Measurements from ENCODE around the gene FEZF1. TPM values are rescaled to one million over a fixed set of nuclear protein-coding genes. Genes with fewer than 3 reads are reported as not detected.

FEZF1 gene
- total RNA-seq = not detected
- polyA plus RNA-seq = not detected

DNA sequence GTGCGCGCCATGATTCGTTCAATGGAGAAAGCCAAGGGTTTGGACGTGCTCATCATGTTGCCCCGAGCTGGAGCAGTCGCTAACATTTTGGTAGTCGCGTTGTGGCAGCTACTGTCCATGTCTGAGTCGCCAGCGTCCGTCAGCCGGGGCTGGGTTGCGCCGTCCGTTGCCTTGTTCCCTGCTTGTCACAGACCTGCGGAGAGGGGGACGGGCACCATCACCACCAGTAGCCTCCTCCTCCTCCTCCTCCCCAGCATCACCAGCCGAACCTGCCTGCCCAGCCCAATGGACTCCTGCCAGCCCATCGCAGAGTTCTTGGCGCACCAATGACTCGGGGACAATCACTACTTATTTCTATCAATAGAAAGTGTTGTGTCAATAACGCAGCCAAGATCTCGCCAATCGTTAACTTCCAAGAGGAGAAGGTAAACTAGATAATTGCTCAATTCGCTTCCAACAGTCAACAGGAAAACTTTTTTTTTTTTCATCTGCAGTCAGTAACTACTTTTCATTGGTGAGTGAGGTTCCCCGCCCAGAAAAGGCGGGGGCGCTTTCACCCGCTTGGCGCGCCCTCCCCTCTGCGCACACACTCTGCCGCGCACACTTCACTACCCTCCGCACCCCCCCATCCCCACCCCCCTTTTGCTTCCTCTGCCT lies at the start of gene FEZF1:
FEZF1 (minus strand) TSS at position 432 of the 657 bp plus-strand sequence; CDS start at position 119, 313 bp downstream.
- H3K36me3 ChIP-seq (ENCODE audit: control insufficient read depth in 4 of 4, insufficient read depth in 3 of 4, low read depth in 1 of 4, low read length in 3 of 4) = no peaks in the 10 kb centered on the region
- H3K9ac ChIP-seq (ENCODE audit: low read depth in 1 of 2, low read length in 2 of 2) = no peak within 1 kb of the TSS
- no peak within 1 kb of the TSS for H3K27ac ChIP-seq (ENCODE audit: low read depth in 1 of 2, low read length in 2 of 2)
- no peak for TF ChIP-seq RAD21 (IDR thresholded peaks at IDR 0.05)
- TF ChIP-seq, protein P1, sequence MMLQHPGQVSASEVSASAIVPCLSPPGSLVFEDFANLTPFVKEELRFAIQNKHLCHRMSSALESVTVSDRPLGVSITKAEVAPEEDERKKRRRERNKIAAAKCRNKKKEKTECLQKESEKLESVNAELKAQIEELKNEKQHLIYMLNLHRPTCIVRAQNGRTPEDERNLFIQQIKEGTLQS (IDR thresholded peaks at IDR 0.05) = no peak
- no peak for TF ChIP-seq RXRA (IDR thresholded peaks at IDR 0.05)
- peak; percentile 97 for TF ChIP-seq FOXA2 (IDR thresholded peaks at IDR 0.05)
- no peak for TF ChIP-seq TAF1 (conservative IDR thresholded peaks at IDR 0.05)
- peak in 1 of 2 donors; percentile 54 for TF ChIP-seq EGR1 (IDR thresholded peaks at IDR 0.05; ENCODE audit: low read depth in 2 of 2)
- peak in 1 of 2 donors; percentile 71 for TF ChIP-seq GABPA (IDR thresholded peaks at IDR 0.05 in 1 of 2, conservative IDR thresholded peaks at IDR 0.05 in 1 of 2)
- no peak for TF ChIP-seq HNF4G (IDR thresholded peaks at IDR 0.05)
- no peak for TF ChIP-seq NR2F2 (IDR thresholded peaks at IDR 0.05)
- TF ChIP-seq YY1 (IDR thresholded peaks at IDR 0.05) = peak; percentile 46
- TF ChIP-seq JUND (IDR thresholded peaks at IDR 0.05) = peak in 1 of 2 donors; percentile 36
- peak; percentile 71 for TF ChIP-seq SP1 (IDR thresholded peaks at IDR 0.05)
- TF ChIP-seq, protein P2, sequence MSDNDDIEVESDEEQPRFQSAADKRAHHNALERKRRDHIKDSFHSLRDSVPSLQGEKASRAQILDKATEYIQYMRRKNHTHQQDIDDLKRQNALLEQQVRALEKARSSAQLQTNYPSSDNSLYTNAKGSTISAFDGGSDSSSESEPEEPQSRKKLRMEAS (IDR thresholded peaks at IDR 0.05) = no peak
- TF ChIP-seq, protein P3, sequence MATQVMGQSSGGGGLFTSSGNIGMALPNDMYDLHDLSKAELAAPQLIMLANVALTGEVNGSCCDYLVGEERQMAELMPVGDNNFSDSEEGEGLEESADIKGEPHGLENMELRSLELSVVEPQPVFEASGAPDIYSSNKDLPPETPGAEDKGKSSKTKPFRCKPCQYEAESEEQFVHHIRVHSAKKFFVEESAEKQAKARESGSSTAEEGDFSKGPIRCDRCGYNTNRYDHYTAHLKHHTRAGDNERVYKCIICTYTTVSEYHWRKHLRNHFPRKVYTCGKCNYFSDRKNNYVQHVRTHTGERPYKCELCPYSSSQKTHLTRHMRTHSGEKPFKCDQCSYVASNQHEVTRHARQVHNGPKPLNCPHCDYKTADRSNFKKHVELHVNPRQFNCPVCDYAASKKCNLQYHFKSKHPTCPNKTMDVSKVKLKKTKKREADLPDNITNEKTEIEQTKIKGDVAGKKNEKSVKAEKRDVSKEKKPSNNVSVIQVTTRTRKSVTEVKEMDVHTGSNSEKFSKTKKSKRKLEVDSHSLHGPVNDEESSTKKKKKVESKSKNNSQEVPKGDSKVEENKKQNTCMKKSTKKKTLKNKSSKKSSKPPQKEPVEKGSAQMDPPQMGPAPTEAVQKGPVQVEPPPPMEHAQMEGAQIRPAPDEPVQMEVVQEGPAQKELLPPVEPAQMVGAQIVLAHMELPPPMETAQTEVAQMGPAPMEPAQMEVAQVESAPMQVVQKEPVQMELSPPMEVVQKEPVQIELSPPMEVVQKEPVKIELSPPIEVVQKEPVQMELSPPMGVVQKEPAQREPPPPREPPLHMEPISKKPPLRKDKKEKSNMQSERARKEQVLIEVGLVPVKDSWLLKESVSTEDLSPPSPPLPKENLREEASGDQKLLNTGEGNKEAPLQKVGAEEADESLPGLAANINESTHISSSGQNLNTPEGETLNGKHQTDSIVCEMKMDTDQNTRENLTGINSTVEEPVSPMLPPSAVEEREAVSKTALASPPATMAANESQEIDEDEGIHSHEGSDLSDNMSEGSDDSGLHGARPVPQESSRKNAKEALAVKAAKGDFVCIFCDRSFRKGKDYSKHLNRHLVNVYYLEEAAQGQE (IDR thresholded peaks at IDR 0.05) = no peak
- TF ChIP-seq, protein P4, sequence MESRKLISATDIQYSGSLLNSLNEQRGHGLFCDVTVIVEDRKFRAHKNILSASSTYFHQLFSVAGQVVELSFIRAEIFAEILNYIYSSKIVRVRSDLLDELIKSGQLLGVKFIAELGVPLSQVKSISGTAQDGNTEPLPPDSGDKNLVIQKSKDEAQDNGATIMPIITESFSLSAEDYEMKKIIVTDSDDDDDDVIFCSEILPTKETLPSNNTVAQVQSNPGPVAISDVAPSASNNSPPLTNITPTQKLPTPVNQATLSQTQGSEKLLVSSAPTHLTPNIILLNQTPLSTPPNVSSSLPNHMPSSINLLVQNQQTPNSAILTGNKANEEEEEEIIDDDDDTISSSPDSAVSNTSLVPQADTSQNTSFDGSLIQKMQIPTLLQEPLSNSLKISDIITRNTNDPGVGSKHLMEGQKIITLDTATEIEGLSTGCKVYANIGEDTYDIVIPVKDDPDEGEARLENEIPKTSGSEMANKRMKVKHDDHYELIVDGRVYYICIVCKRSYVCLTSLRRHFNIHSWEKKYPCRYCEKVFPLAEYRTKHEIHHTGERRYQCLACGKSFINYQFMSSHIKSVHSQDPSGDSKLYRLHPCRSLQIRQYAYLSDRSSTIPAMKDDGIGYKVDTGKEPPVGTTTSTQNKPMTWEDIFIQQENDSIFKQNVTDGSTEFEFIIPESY (IDR thresholded peaks at IDR 0.05) = no peak
- TF ChIP-seq HNF4A (conservative IDR thresholded peaks at IDR 0.05) = peak; percentile 24 to 48
- peak; percentile 97 for TF ChIP-seq FOXA1 (IDR thresholded peaks at IDR 0.05)
- WGBS = 4% methylated on average over 35 of the region's 35 CpGs
- DNase-seq (ENCODE audit: low spot score) = no peak
- peaks cover 4 to 57% (median 33%) of the 10 kb centered on the region in 4 donors for H3K27me3 ChIP-seq (ENCODE audit: control insufficient read depth in 4 of 4, insufficient read depth in 4 of 4, low read length in 3 of 4)
- peaks cover 0 to 8% (median 2%) of the 10 kb centered on the region in 4 donors for H3K9me3 ChIP-seq (ENCODE audit: control insufficient read depth in 4 of 4, low read length in 3 of 4)
- peaks cover 16 to 29% (median 24%) of the 10 kb centered on the region in 4 donors for H3K4me1 ChIP-seq (ENCODE audit: control insufficient read depth in 4 of 4, insufficient read depth in 4 of 4, low read length in 3 of 4)
- peak within 1 kb of the TSS in 2 of 3 donors; percentile 4 to 49 for H3K4me3 ChIP-seq (ENCODE audit: low read depth in 1 of 3, low read length in 3 of 3)

DNA sequence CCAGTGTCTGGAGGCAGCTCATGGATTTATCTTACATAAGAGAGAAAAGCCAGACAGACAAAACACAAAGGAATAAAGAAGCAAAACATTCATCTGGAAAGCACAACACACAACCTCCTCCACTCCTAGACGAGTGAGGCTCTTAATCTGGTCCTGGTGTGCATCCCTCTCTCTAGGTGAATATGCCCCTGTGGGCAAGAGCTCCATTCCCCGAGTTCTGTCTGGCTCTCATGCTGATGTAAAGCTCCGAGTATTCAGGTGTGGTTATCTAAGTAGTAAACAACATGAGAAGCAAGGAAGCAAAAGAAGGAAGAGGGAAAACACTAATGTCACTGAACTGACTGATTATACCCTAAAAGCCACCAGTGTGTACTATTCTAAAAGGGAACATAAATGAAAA lies 47.9 kb upstream of the FEZF1 start:
- DNase-seq (ENCODE audit: low spot score) = no peak
- no peaks in the 10 kb centered on the region for H3K27me3 ChIP-seq (ENCODE audit: control insufficient read depth in 4 of 4, insufficient read depth in 4 of 4, low read length in 3 of 4)
- H3K4me3 ChIP-seq (ENCODE audit: low read depth in 1 of 3, low read length in 3 of 3) = no peak overlapping the region
- TF ChIP-seq, protein P4 (IDR thresholded peaks at IDR 0.05) = no peak
- TF ChIP-seq TAF1 (conservative IDR thresholded peaks at IDR 0.05) (no peak), EGR1 (IDR thresholded peaks at IDR 0.05; ENCODE audit: low read depth in 2 of 2) (no peak), SP1 (IDR thresholded peaks at IDR 0.05) (no peak), NR2F2 (IDR thresholded peaks at IDR 0.05) (no peak), FOXA1 (IDR thresholded peaks at IDR 0.05) (no peak), YY1 (IDR thresholded peaks at IDR 0.05) (no peak), JUND (IDR thresholded peaks at IDR 0.05) (no peak), GABPA (IDR thresholded peaks at IDR 0.05 in 1 of 2, conservative IDR thresholded peaks at IDR 0.05 in 1 of 2) (no peak)
- TF ChIP-seq, protein P2 (IDR thresholded peaks at IDR 0.05) = no peak
- no peaks in the 10 kb centered on the region for H3K4me1 ChIP-seq (ENCODE audit: control insufficient read depth in 4 of 4, insufficient read depth in 4 of 4, low read length in 3 of 4)
- H3K27ac ChIP-seq (ENCODE audit: low read depth in 1 of 2, low read length in 2 of 2) = no peak overlapping the region
- no peaks in the 10 kb centered on the region for H3K9me3 ChIP-seq (ENCODE audit: control insufficient read depth in 4 of 4, low read length in 3 of 4)
- 75% methylated on average over 3 of the region's 3 CpGs for WGBS
- H3K9ac ChIP-seq (ENCODE audit: low read depth in 1 of 2, low read length in 2 of 2) = no peak overlapping the region
- H3K36me3 ChIP-seq (ENCODE audit: control insufficient read depth in 4 of 4, insufficient read depth in 3 of 4, low read depth in 1 of 4, low read length in 3 of 4) = no peaks in the 10 kb centered on the region

Measured in liver (tissue), 9 donors.